GM12801 (cell line): ENCODE data around the gene KLHL17.

Experiments used
- TF ChIP-seq, protein P1 (sequence below): IDR thresholded peaks from one replicate; pipeline ENCODE4 v1.5.1; 2011; ENCODE audit warnings: control low read depth; ENCODE audit not compliant: insufficient read length; ENCODE audit errors: extremely low read depth

Gene KLHL17

DNA sequence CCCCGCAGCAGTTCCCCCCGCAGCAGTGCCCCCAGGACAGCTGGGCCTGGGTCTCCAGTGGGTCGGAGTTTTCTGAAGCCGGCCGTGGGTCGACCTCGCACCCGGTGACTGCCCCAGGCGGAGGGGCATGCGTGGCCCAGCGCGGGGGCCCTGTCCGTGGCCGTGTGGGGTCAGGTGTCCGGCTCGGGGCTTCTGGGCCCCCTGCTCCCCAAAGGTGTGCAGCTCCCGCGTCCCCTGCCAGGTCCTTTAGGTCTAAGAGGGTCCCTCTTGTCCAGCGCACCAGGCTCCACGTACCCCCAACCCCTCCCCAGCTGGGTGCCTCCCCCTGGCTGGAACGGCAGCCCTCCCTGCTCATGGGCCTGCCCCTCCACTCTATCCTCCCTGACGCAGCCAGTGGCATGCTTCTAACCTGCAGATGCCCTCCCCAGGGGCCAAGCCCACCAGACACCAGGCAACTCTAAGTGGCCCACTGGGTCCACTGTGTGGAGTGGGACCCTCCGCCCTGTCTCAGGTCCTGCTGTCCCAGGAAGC lies 45.5 kb downstream of the KLHL17 start:
- TF ChIP-seq, protein P1, sequence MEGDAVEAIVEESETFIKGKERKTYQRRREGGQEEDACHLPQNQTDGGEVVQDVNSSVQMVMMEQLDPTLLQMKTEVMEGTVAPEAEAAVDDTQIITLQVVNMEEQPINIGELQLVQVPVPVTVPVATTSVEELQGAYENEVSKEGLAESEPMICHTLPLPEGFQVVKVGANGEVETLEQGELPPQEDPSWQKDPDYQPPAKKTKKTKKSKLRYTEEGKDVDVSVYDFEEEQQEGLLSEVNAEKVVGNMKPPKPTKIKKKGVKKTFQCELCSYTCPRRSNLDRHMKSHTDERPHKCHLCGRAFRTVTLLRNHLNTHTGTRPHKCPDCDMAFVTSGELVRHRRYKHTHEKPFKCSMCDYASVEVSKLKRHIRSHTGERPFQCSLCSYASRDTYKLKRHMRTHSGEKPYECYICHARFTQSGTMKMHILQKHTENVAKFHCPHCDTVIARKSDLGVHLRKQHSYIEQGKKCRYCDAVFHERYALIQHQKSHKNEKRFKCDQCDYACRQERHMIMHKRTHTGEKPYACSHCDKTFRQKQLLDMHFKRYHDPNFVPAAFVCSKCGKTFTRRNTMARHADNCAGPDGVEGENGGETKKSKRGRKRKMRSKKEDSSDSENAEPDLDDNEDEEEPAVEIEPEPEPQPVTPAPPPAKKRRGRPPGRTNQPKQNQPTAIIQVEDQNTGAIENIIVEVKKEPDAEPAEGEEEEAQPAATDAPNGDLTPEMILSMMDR: no peak

DNA sequence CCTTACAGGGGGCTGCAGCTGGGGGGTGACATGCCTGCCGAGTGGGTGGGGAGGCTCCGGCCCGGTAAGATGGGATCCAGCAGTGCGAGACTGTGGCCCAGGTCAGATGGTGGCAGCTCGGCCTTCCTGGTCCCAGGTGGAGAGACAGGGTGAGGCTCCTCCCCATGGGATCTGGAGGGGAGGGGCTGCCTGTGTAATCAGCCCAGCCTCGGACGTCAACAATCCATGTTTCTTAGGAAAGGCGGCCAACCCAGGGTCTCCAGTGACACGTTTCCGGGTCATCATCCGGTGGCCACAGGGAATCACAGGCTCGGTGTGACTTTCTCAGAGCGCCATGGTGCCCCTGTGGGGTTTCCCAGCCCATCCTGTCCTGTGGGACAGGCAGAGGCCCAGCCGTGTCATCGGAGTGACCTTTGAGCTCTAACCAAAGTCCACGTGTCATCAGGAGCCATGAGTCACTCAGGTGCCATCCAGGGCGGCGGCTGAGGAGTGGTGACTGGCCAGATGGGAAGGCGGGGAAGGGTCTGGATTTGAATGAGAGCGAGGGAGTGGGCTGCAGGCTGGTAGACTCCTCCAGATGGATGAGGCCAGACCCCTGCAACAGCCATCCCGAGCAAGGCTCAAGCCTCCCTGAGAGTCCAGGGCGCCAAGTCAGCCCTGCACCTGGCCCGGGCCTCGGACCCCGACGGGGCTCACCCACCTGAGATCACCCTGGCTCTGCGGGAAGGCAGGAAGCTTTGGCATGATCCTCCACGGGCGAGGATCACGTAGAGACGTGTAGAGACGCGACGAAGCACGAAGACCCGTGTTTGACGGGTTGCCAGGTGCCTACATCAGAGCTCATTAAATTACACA lies 46.1 kb downstream of the KLHL17 start:
- TF ChIP-seq, protein P1: no peak

DNA sequence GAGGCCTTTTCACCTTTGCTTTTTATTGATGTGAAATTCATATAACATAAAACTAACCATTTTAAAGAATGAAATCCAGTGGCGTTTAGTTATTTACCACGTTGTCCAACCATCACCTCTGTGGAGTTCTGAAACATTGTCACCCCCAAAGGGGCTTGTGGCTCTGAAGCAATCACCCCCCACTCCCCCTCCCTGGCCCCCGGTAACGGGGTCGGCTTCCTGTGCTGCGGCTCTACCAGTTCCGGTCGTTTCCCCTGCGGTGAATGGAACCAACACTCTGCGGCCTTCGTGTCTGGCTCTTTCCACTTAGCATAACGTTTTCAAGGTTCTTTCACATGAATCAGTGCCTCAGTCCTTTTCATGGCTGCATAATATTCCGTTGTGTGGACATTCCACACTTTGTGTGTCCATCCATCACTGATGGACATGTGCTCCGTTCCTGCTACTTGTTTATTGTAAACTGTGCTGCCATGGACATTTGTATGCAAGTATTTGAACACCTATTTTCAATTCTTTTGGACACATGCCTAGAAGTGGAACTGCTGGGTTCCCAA lies 51.1 kb downstream of the KLHL17 start:
- TF ChIP-seq, protein P1: no peak

DNA sequence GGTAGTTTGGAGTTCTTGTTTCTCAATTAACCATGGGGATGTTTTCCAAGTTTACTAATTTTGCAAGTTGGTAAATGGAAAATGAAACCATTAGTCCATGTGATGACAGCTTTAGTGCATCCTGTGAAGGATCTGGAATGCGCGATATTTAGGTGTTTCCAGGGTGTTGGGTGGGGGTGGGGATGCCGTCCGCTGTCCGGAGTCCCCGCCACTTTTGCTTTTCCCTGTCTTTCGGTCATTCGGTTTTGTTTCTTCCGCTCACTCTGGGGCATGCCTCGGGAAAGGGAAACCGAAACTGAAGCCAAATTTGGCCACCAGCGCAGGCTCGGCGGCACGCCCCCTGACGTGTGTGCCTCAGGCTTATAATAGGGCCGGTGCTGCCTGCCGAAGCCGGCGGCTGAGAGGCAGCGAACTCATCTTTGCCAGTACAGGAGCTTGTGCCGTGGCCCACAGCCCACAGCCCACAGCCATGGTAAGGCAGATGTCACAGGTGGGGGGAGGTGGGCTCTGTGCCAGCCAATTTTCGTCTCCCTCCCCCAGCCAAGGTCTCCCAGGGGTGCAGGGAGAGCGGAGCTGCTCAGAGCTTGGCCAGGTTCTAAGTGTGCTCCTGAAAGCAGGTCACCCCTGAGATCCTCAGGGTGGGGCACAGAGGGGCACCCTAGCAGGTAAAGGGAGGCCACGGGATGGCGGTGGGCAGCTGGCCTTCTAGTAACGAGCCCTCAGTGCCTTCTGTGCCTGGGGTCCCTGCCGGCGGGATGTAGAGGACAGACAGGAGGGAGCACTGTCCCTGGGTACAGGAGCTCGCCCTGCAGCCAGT lies 52.9 kb downstream of the KLHL17 start, which contains the start of gene ISG15:
Gene ISG15, plus strand, starts transcription at position 393 of the 817 bp plus-strand sequence. Its CDS starts 77 bp downstream, at position 470.
- TF ChIP-seq, protein P1: no peak

DNA sequence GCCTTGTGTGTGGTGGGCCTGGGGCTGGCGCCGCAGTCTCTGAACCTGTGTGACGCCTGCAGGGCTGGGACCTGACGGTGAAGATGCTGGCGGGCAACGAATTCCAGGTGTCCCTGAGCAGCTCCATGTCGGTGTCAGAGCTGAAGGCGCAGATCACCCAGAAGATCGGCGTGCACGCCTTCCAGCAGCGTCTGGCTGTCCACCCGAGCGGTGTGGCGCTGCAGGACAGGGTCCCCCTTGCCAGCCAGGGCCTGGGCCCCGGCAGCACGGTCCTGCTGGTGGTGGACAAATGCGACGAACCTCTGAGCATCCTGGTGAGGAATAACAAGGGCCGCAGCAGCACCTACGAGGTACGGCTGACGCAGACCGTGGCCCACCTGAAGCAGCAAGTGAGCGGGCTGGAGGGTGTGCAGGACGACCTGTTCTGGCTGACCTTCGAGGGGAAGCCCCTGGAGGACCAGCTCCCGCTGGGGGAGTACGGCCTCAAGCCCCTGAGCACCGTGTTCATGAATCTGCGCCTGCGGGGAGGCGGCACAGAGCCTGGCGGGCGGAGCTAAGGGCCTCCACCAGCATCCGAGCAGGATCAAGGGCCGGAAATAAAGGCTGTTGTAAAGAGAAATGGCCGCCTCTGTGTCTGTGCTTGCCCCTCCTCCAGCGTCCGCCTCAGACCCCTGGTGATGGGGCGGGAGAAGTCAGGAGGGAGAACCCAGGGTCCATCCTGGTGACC lies 53.7 kb downstream of the KLHL17 start:
- TF ChIP-seq, protein P1: no peak

DNA sequence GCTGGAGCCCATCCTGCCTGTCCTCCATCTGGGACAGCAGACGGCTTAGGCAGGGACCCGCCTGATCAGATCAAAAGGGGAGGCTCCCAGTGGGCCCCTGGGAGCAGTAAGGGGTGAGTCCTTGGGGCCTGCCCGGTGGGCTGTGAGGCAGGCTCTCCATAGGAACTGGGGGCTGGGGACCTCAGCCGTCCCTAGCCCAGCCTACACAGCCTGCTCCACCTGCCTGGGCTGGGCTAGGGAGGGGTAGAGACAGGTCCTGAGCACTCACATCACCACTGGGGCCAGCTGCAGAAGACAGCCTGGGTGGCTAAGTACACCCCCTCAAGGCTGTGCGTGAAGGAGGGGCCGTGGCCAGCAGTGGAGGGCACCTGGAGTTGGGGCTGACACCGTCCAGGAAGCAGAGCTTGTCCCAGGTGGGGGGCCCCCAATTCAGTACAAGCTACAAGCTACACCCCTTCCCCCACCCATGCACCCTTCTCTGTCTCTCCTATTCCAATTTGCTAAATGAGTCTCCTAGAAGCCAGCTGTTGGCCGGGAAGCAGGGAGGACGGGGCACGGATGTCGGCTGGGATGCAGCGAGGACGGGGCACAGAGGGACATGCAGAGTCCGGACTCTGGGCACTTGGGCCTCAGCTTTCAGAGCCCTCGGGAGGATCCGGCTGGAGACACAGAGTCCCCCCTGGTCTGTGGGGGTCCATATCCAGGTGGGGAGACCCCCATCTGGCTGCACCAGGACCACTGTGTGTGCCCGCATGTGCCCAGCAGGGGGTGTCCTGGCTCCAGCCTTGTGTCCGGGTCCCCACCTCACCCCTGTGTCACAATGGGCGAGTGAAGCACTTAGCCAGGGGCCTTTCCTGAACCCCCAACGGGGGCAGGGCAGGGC lies 54.7 kb downstream of the KLHL17 start:
- TF ChIP-seq, protein P1: no peak
